NCI-H69 (cell line): ENCODE data around the gene GLTP.

Experiments used
- DNase-seq: peaks from one replicate; lab custom pipeline; 2025; lab: John Stamatoyannopoulos, UW

The GLTP gene

DNA sequence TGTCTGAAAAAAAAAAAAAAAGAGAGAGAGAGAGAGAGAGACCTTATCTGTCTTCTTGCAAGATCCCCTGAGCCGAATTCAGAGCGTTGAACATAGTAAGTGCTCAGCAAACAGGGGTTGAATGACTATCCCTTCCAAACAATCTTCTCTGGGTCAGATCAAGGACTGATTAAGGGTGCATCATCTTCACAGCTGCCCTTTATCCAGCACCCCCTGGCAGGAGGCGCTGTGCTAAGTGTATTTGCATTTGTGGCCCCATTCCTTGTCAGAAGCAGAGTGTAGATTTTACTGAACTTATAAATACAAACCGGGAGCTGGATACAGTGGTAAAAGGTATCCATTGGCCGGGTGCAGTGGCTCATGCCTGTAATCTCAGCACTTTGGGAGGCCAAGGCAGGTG lies 38.3 kb downstream of the GLTP start:
- DNase-seq: no peak

DNA sequence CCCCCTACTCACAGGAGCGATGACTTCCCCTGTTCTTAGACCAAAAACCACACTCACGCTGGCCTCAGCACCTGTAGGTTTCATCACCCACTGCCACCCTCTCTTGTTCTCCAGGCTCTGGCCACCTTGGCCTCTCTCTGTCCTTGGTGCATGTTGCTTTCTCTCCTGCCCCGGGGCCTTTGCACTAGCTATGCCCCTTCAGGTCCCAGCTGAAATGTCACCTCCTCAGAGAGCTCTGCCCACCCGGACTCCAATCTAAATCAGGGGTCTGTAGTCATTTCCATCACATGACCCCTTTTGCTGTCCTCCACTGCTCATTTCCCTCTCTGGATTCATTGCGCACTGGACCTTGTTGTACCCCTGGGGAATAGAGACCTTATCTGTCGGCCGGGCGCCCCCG lies 39.0 kb downstream of the GLTP start:
- DNase-seq: no peak

DNA sequence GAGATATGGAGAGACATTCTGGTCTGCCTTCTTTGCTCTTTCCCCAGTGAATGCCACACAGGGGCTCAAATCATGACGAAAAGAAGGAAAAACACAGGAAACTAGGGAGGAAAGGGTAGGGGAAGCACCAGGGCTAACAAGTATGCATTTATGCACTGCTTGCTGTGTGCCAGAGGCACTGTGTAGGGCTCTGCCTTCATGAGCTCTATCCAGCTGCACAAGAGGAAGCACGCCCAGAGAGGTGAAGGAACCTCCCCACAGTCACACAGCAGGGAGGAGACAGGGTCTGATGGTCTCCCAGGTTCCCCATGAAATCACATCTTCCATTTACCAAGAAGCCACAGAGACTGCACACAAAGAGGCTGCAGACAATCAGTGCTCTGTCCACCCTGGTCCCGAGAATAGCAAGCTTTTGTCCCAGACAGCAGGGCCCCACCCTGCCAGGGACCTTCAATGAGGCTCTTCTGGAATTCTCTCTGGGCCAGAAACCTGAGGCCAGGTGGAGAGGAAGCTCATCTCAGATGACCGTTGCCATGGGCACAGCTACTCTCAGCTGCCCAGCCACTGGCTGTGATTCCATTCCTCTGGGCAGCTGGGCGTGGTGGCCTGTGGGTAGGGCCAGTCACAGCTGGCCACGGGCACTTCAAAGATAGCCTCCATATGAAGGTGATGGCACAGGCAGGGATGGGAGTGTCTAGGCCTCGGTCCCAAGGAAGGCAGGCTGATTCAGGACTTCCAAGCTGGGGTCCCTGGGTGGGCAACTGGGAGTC lies 39.9 kb downstream of the GLTP start:
- peak; percentile 83 for DNase-seq

DNA sequence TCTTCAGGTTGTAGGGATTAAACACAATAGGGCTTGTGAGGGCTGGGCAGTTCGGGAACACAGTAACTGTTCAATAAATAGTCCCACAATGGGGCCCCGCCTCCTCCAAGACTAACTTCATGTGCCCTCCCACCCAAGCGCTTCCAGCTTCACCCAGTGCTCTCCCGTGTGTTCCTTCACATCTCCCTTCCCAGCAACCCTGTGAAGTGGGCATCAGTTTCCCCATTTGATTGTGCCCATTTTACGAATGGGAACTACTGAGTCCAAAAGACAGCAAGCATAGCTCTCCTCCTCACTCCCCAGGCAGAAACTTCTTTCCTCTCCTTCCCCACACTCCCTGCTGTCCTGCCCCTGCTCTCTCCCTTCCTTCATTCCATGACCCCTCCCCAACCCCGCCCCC lies 40.9 kb downstream of the GLTP start:
- no peak for DNase-seq

DNA sequence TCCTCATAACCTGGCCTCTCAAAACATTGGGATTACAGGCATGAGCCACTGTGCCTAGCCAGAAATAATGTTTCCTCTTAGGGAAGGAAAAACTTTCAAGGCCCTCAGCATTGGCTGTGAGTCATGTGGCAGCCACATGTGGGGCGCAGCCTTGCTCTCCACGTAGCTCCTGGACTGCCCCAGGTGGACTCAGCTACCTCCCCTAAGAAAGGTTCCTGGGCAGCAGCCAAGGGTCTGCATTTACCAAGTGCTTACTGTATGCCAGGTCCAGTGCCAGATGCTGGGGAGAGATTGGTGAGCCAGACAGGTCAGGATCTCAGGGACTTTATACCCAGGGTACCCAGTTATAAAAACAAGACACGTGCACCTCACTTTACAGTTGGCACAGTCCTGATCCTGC lies 43.4 kb downstream of the GLTP start:
- peak; percentile 20 for DNase-seq

DNA sequence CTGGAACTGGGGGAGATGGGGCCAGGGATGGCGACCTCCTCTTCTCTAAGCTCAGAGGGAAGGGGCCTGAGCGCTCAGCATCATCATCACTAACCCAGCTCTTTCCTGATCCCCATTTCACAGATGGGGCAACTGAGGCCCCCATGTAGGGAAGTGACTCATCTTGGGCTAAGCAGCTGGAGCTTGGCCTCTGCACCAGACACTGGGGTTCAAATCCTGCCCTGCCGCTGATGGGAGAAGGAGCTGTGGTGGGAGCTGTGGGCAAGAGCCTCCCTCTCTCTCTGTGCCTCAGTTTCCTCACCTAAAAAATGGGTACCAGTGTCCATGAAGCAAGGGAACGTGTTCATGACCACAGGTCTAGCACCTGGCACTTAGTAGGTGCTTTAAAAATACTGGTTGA lies 44.5 kb downstream of the GLTP start:
- no peak for DNase-seq

DNA sequence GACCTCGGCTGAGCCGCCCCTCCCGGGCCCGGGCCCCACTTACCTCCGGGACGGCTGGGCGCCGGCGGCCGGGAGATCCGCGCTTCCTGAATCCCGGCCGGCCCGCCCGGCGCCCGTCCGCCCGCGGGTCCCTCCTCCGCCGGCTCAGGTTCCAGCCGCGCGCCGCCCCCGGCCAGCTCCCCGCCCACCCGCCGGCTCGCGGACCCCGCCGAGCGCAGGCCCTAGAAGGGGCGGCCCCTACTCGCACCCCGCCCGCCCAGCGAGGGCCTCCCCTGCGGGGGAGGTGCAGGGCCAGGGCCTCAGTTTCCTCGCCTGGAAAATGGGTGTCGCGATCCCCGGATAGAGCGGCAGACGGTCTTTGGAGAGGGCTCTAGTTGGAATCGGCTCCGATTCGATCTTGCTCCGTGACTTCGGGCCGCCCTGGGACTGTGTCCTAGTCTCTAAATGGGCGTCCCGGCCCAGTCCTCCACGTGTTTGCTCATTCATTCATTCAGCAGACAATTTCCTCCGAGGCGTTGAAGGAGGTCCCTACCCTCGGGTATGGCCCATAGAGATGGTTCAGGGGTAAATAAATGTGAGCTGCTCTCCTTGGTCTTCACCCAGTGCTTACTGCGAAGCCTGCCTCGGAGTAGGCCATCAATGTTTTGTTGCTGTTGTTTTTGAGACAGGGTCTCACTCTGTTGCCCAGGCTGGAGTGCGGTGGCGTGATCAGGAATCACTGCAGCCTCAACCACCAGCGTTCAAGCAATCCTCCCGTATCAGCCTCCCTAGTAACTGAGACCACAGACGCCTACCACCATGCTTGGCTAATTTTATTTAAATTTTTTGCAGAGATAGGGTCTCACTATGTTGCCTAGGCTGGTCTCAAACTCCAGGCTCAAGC lies 46.8 kb downstream of the GLTP start, which contains the start of gene TRPV4:
Gene TRPV4, minus strand, starts transcription at position 92 of the 883 bp plus-strand sequence. CDS start 18,602 bp downstream, outside the sequence.
- peak; percentile 44 for DNase-seq

DNA sequence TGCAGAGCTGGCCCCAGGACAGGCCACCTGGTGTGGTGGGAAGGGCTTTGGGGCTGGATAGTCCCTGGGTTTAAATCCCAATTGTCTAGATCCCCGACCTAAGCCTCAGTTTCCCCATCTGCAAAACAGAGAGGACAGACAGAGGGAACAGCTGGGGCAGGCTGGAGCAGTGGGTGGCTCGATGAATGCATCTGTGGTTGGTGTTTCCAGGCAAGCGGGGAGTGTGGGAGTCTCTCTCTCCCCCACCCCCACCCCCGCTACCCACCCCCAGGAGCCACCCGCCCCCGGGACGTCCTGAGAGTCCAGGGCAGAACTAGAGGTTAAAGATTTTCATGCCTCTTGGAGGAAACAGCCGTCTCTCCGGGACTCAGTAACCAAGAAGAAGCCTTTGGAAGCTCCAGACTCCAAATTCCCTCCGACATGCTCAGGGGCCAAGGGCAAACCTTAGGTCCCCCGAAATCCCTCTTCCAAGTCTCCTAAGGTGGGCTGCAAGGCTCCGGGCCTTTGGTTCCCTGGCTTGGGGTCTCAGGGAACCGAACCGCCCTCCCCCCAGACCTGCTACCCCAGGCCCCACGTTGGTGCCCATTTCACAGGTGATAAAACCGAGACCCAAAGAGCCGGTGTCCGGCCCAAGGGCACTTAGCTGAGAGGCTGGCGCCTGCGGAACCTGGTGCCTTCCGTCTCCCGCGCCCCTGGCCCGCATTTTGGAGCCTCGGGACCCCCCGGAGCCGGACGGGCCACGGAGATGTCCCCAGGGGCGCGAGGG lies 47.6 kb downstream of the GLTP start:
- DNase-seq: no peak

DNA sequence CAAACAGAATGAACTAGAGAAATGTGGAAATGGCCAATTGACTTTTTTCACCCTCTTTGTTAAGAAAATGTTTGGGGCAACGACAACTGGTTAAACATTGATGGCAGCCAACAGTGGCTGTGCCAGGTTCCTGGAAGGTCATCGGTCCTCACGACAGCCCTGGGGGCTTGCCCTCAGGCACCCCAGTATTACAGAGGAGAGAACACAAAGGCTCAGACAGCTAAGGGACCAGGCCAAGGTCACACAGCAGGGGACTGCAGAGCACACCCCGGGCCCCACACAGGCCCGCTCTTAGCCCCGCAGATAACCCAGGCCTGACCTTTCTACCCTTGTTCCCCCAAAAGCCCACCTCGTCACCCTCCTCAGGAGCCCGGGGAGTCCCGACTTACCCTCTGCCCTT lies 48.4 kb downstream of the GLTP start:
- no peak for DNase-seq

DNA sequence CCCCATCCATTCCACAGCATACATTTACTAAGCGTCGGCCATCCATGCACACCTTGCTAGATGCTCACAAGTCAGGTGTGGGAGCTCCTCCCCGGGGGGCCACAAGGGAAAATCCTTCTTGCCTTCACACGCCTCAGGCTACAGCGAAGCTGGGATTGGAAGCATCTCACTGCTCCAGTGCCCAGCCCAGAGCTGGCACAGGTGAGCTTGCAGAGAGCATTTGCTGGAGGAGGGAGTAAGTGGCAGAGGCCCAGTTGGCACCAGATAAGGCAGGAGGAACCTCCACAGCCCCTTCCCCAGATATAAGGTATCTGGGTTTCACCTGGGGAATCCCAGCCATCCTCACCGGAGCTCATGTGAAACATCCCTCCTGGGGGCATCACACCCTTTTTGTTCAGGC lies 49.0 kb downstream of the GLTP start:
- DNase-seq: no peak

DNA sequence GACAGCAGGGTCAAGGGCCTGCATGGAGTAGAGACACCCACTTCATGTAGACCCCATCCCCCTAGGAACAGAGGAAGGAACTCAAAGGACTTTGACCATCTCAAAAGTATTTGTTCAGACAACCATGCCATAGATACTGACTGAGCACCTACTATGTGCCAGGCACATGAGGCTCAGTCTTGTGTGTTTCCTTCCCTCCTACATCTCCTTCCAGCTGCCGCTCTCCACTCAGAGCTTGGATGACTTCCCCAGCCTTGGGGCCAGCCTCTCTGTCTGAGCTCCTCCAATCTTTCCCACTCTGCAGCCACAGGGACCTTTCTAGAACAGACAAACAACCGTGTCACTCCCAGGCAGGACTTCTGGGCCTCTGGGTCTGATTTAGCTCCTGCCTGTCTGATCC lies 49.6 kb downstream of the GLTP start:
- no peak for DNase-seq

DNA sequence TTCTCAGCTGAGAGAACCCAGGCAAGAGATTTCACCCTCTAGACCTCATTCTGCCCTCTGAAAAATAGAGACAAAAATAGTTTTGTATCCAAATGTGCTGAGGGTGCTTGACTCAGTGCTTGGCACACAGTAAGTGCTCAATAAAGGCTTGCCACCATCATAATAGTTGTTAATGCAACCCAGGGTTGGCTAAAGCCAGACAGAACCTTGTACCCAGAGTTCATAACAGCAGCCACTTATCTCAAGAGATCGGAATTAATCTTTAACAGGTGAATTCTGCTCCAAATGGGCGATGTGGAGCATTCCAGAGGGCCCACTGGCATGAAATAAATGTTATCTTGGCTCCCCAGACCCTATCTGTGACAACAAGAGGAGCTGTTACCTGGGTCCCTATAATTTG lies 50.1 kb downstream of the GLTP start:
- no peak for DNase-seq

DNA sequence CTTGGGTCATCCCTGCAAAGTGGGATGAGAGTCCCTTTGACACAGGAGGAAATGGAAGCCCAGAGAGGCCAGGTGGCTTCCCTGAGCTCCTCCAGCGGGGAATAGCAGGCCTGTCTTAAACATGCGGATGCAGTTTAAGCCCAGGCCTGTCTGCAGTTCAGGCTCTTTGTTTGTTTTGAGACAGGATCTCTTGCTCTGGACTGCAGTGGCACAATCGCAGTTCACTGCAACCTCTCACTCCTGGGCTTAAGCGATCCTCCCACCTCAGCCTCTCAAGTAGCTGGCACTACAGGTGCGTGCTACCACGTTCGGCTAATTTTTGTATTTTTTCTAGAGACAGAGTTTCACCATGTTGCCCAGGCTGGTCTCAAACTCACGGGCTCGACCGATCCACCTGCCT lies 50.7 kb downstream of the GLTP start:
- peak; percentile 23 for DNase-seq

DNA sequence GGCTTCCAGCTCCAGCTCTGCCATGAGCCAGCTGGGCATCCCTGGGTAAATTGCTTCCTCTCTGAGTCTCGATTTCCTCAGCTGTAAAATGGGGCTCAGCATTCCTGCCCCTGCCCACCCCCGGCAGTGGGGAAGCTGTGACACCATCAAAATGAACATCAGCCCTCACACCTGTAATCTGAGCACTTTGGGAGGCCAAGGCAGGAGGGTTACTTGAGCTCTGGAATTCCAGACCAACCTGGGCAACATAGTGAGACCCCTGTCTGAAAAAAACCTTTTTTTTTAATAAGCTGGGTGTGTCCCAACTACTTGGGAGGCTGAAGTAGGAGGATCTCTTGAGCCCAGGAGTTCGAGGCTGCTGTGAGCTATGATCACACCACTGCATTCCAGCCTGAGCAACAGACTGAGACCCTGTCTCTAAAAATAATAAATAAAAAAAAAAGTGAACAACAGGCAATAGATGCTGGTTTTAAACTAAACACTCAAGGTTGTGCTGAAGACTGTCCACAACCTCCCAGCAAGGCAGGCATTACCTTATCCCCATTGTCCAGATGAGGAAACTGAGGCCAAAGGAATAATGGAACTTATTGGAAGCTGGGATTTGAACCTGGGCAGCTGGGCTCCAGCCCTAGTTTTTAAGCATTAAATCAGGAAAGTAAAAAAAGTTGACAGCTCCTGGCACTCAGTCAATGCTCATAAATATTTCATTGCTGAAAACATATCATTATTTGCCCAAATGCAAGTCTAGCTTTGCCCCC lies 51.4 kb downstream of the GLTP start:
- DNase-seq: no peak

DNA sequence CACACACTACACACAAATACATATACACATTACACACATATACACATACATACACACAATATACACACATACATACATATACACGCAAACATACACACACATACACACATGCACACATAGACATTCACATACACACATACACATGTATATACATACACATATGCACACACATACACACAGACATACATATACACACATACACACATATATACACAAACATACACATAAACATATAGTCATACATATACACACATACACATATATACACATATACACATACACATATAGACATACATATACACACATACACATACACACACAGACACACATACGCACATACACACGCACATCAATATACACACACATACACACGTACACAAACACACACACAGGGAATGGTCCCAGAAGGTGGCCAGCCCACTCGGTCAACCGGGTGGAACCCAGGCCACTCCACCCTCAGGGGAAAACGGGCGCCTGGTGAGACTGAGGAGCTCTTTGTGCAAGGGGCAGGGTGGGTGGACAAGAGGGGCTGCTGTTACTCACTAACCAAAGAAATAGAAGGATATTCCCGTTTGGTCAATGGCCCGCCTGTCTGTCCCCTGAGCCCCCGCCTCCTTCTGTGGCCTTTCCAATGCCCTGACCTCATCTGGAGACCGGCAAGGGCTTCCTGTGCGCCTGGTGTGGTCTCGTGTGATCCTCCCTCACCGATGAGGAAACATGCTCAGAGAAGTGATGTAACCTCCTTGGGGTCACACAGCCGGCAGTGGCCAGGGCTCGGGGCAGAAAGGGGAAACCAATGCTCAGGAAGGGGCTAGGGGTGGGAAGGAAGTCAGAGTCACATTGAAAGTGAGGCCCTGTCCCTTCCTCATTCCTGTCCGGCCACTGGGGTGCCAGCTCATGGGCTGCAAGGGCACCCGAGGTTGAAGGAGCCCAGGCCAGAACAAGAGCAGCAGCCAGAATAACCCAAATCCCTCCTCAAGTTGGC lies 52.5 kb downstream of the GLTP start:
- no peak for DNase-seq

DNA sequence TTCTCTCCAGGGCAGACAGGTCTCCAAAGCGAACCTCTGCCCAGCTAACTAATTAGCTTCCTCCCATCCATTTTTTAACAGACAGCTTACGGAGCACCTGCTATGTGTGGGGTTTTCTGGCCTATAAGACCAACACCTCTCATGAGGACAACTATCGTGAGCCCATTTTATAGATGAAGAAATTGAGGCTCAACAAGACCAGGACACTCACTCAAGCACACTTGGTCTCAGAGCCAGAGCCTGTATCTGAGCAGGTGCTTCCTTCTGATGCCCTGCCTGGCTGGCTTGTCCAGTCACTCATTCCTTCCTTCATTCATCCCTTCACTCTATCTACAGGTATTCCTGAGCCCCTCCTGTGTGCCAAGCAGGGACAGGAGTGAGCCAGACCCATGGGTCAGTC lies 53.3 kb downstream of the GLTP start:
- DNase-seq: no peak

DNA sequence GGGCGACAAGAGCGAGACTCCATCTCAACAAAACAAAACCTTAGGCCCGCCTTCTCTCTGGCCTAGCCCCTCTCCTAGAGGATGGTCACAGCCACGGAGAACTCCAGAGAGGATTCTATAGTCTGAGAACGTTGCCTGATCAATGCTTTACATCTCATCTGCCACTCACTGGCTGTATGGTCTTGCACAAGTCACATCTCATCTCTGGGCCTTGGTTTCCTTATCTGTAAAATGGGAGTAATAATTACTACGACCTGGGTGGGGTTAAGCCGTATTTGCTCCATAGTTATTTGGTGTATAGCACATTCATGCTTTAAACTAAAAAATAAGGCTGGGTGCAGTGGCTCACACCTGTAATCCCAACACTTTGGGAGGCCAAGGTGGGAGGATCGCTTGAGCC lies 55.6 kb downstream of the GLTP start:
- DNase-seq: no peak

DNA sequence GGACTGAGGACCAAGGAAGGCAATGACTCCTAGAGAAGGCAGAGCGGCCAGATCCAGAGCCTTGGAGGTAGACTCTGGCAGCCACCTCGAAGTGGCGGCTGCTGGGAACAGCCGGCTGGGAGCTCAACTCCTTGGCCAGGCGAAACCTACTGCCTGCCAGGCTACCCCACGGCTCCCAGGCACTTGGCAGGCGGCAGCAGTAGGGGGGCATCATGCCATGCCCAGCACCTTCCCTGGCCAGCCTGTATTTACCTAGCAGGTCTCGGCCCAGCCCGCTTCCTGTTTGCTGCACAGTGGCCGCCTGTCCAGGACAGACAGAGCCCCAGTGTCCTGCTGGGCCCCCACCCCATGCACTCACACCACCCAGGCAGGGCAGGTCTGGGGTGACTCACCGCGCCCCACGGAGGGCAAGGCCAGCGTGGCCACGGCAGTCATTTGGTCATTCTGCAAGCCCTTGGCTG lies 57.4 kb downstream of the GLTP start:
- DNase-seq: peak; percentile 60

DNA sequence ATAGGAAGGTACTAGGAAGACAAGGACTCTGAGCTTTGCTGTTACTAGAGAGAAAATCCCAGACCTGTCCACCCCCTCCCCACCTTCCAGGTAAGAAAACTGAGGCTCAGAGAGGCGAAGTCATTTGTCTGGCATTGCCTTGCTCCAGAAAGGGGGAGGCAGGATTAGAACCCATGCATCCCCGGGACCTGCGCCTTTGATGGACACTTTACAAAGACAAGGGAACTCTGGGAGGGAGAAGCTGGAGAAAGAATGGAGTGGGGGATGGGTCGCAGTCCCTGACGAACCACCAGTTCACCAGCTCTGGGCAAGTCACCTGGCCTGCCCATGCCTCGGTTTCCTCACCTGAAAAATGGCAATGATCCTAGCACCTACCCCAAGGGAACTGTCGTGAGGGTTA lies 57.9 kb downstream of the GLTP start:
- no peak for DNase-seq

DNA sequence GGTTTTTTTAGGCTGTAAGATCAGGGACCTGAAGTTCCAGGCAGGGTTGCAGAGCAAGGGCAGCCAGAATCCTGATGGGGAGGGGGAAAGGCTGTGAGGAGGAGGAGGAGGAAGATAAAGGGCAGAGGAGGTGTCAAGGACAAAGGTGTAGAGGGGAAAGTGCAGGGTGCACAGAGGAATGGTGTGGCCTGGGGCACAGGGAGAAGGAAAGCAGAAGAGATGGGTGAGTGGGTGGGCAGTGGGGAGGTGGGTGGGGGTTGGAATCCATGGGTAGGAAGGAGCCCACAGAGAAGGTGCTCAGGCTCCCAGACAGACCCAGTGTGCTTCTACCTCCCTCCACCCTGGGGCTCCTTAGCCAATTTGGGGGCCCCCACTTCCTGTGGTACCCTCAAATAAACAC lies 58.4 kb downstream of the GLTP start:
- no peak for DNase-seq
